ENCODE results near the gene RBP3.

DNA sequence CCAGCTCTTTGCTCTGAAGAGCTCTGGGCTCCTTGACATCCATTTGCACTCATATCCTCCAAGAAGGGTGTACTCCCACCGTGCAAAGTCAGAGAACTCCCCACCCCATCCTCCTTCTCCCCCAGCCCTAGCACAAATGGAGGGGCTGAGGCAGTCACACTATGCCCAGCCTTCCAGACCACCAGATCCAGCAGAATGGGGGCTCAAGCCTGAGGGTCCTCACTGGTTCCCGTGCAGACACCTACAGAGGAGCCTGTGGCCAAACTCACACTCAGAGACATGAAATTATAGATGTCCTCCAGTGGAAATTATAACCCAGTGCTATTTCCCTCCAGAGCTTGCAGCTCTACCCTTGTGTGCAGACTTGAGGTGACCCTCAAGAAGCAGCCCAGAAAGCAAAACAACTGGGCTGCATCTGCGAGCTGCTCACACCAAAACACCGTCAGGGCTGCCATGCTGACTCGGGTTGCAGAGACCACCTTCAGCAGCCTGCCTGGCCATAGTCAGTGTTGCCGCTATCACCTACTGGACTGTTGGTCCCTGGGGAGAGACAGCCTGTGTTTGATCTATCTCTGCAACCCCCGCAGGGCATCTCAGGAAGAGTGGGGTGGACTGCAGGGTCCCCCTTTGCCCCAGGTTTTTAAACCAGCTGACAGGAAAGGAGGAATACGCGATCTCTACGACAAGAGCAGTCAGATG is 28.5 kb downstream of the RBP3 start:
- TF ChIP-seq CTCF (IDR thresholded peaks at IDR 0.05) = no peak
- no peak for TF ChIP-seq POLR2A (IDR thresholded peaks at IDR 0.05)

Measured in uterus (tissue), 2 donors.